Esophagus (tissue), 2 donors: Measurements from ENCODE around the gene SIPA1L2. TPM values are rescaled to one million over a fixed set of nuclear protein-coding genes. Genes with fewer than 3 reads are reported as not detected.

Experiments
- H3K27ac ChIP-seq, 2 donors: one replicate each; pipeline ENCODE4 v1.5.1; 2013; ENCODE audit warnings: low read depth in 2 of 2, mild to moderate bottlenecking in 2 of 2, inconsistent platforms in 1 of 2, low read length in 1 of 2, moderate library complexity in 1 of 2
- H3K27me3 ChIP-seq, 2 donors: one replicate each; pipeline ENCODE4 v1.6.1; 2013; ENCODE audit warnings: low read length in 2 of 2, control low read depth in 1 of 2, mild to moderate bottlenecking in 1 of 2; ENCODE audit not compliant: insufficient read depth in 2 of 2, control insufficient read depth in 1 of 2
- H3K36me3 ChIP-seq, 2 donors: one replicate each; pipeline ENCODE4 v1.6.1; 2013; ENCODE audit warnings: low read length in 1 of 2; ENCODE audit not compliant: control insufficient read depth in 2 of 2, insufficient read depth in 2 of 2
- H3K4me1 ChIP-seq, 2 donors: one replicate each; pipeline ENCODE4 v1.6.1; 2013; ENCODE audit warnings: low read length in 1 of 2; ENCODE audit not compliant: control insufficient read depth in 2 of 2, insufficient read depth in 2 of 2
- H3K4me3 ChIP-seq, 2 donors: one replicate each; pipeline ENCODE4 v1.5.1; 2013; ENCODE audit warnings: low read length in 2 of 2, mild to moderate bottlenecking in 2 of 2, low read depth in 1 of 2, moderate library complexity in 1 of 2
- H3K9me3 ChIP-seq, 2 donors: one replicate each; pipeline ENCODE4 v1.6.1; 2013; ENCODE audit warnings: mild to moderate bottlenecking in 2 of 2, low read depth in 1 of 2, low read length in 1 of 2, moderate library complexity in 1 of 2; ENCODE audit not compliant: control insufficient read depth in 2 of 2, insufficient read depth in 1 of 2
- WGBS, 2 donors: extraction: QIAGEN DNeasy Blood & Tissue Kit; methylation state at CpG; one replicate each; pipeline ENCODE4 v1.1.7; 2013; 5-methylcytosine and 5-hydroxymethylcytosine counted together
- polyA plus RNA-seq, 2 donors: library from polyadenylated mRNA; stranded (reverse); fragments of 200-250 nt; gene quantifications; one replicate each; pipeline ENCODE4 v1.2.3, GENCODE V29; 2013
- donor health status: healthy with polysubstance abuse.
- donor health status: Bipolar disorder and iron deficiency.

Gene SIPA1L2
- polyA plus RNA-seq, 2 donors: 11.2 to 16.5 TPM

- Histone ChIP-seq H3K36me3 (no peaks in the 10 kb centered on the region), H3K27ac (no peak overlapping the region), H3K4me3 (no peak overlapping the region), H3K27me3 (no peaks in the 10 kb centered on the region), H3K9me3 (no peaks in the 10 kb centered on the region), H3K4me1 (peaks cover 0 to 2% of the 10 kb centered on the region in 2 donors)
- 90% methylated on average over 3 of the region's 3 CpGs for WGBS, 2 donors
These were observed 35.2 kb upstream of the SIPA1L2 start for GRCh38 chr1:232664844-232665777.

GRCh38 chr1:232662910-232663309 lies 33.0 kb upstream of the SIPA1L2 start:
- WGBS, 2 donors: 63 to 69% methylated on average over 7 of the region's 7 CpGs
- Histone ChIP-seq H3K27me3 (no peaks in the 10 kb centered on the region), H3K27ac (no peak overlapping the region), H3K4me1 (peaks cover 0 to 2% of the 10 kb centered on the region in 2 donors), H3K36me3 (no peaks in the 10 kb centered on the region), H3K9me3 (no peaks in the 10 kb centered on the region), H3K4me3 (no peak overlapping the region)

- Histone ChIP-seq H3K27ac (no peak overlapping the region), H3K4me3 (no peak overlapping the region), H3K36me3 (no peaks in the 10 kb centered on the region), H3K9me3 (no peaks in the 10 kb centered on the region), H3K4me1 (peaks cover 0 to 2% of the 10 kb centered on the region in 2 donors), H3K27me3 (no peaks in the 10 kb centered on the region)
- 77 to 80% methylated on average over 2 of the region's 2 CpGs for WGBS, 2 donors
These were observed 28.5 kb upstream of the SIPA1L2 start for GRCh38 chr1:232658386-232658785.

- H3K27ac ChIP-seq: no peak overlapping the region
- peaks cover 0 to 2% of the 10 kb centered on the region in 2 donors for H3K4me1 ChIP-seq
- 50 to 58% methylated on average over 3 of the region's 3 CpGs for WGBS, 2 donors
- no peaks in the 10 kb centered on the region for H3K27me3 ChIP-seq
- no peak overlapping the region for H3K4me3 ChIP-seq
- H3K9me3 ChIP-seq: no peaks in the 10 kb centered on the region
- H3K36me3 ChIP-seq: no peaks in the 10 kb centered on the region
These were observed 27.6 kb upstream of the SIPA1L2 start for GRCh38 chr1:232657426-232658005.

- Histone ChIP-seq H3K27me3 (no peaks in the 10 kb centered on the region), H3K4me1 (peaks cover 0 to 2% of the 10 kb centered on the region in 2 donors), H3K4me3 (no peak overlapping the region), H3K36me3 (no peaks in the 10 kb centered on the region), H3K9me3 (no peaks in the 10 kb centered on the region), H3K27ac (no peak overlapping the region)
- WGBS, 2 donors: 81 to 82% methylated on average over 4 of the region's 4 CpGs
These were observed 25.8 kb upstream of the SIPA1L2 start for GRCh38 chr1:232655746-232656085.

- 65 to 79% methylated on average over 5 of the region's 5 CpGs for WGBS, 2 donors
- Histone ChIP-seq H3K27ac (no peak overlapping the region), H3K36me3 (no peaks in the 10 kb centered on the region), H3K27me3 (no peaks in the 10 kb centered on the region), H3K4me3 (no peak overlapping the region), H3K9me3 (no peaks in the 10 kb centered on the region), H3K4me1 (peaks cover 0 to 2% of the 10 kb centered on the region in 2 donors)
These were observed 25.3 kb upstream of the SIPA1L2 start for GRCh38 chr1:232655028-232655745.

- no peak overlapping the region for H3K4me3 ChIP-seq
- H3K9me3 ChIP-seq: no peaks in the 10 kb centered on the region
- 90% methylated on average over 3 of the region's 3 CpGs for WGBS, 2 donors
- H3K4me1 ChIP-seq: peaks cover 0 to 2% of the 10 kb centered on the region in 2 donors
- H3K27ac ChIP-seq: no peak overlapping the region
- H3K36me3 ChIP-seq: no peaks in the 10 kb centered on the region
- H3K27me3 ChIP-seq: no peaks in the 10 kb centered on the region
These were observed 23.9 kb upstream of the SIPA1L2 start for GRCh38 chr1:232653789-232654188.

GRCh38 chr1:232650845-232651244 lies 20.9 kb upstream of the SIPA1L2 start:
- 32 to 63% methylated on average over 1 of the region's 1 CpG for WGBS, 2 donors
- Histone ChIP-seq H3K36me3 (no peaks in the 10 kb centered on the region), H3K27ac (peak overlapping the region in 1 of 2 donors; percentile 50), H3K27me3 (no peaks in the 10 kb centered on the region), H3K9me3 (no peaks in the 10 kb centered on the region), H3K4me1 (peaks cover 0 to 3% of the 10 kb centered on the region in 2 donors), H3K4me3 (no peak overlapping the region)

- Histone ChIP-seq H3K4me3 (no peak overlapping the region), H3K27me3 (no peaks in the 10 kb centered on the region), H3K4me1 (peaks cover 0 to 3% of the 10 kb centered on the region in 2 donors), H3K9me3 (no peaks in the 10 kb centered on the region), H3K36me3 (no peaks in the 10 kb centered on the region), H3K27ac (peak overlapping the region in 1 of 2 donors; percentile 50)
- 44 to 54% methylated on average over 2 of the region's 2 CpGs for WGBS, 2 donors
These were observed 20.5 kb upstream of the SIPA1L2 start for GRCh38 chr1:232650418-232650817.
